ENCODE results near the gene METRN.

METRN gene

DNA sequence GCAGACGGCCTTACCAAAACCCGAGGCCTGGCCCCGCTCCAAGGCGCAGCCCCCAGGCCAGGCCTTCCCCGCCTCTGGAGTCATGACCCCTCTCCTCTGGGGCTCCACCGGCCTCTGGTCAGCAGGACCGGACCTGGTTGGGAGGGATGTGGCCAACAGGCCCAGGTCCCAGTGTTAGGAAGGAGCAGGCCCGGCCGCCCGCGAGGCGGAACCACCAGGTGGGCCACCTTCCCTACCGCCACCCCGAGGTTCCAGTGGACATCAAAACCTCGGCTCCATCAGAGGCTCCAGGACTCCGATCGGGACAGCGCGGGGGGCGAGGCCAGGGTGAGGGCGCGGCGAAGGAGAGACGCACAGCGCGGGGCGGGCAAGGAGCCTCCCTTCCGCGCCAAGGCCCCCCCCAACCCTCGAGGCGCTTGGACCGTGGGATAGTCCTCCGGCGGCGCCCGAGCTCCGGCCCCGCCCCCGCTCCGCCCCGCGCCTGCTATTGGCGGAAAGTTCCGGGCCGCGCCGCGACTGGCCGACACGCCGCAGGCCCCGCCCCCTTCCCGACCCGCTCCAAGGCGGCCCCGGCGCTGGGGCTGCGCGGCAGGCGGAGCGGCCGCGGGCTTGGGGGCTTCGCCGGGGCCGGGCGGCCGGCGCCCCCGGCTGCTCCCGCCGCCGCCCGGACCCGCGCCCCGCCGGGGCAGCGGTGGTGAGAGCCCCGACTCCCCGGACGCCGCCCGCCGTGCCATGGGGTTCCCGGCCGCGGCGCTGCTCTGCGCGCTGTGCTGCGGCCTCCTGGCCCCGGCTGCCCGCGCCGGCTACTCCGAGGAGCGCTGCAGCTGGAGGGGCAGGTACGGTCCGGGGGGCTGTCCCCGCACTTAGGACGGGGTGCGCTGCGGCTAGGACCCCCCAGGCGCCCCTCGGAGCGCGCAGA is at the start of gene METRN:
Gene METRN (plus strand): TSS at position 561 of the 919 bp plus-strand sequence. CDS start 172 bp downstream, at position 733.
- no peak for FAIRE-seq
- peak; percentile 95 for DNase-seq (ENCODE audit: insufficient read length, low spot score)

DNA sequence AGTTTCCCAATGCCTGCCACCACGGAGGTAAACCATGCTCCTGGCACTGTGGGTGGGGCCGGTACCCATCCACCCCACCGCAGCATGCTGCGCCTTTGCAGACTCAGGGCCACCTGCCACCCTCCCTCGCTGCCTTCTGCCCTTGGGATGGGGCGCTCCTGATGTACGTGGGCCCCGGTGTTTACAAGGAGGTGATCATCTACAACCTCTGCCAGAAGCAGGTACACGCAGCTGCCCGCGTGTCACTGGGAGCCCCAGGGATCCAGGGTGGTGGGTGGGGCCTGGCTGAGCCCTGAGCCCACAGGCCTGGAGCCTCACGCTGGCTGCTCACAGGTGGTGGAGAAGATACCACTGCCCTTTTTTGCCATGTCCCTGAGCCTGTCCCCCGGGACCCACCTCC is 48.3 kb upstream of the METRN start:
- TF ChIP-seq CTCF (IDR thresholded peaks at IDR 0.05; ENCODE audit: insufficient read depth, missing control alignments) = no peak
- FAIRE-seq = no peak
- DNase-seq (ENCODE audit: insufficient read length, low spot score) = no peak

More for the DNA sequence above, at the start of gene METRN:
- TF ChIP-seq CTCF (IDR thresholded peaks at IDR 0.05; ENCODE audit: insufficient read depth, missing control alignments) = no peak

DNA sequence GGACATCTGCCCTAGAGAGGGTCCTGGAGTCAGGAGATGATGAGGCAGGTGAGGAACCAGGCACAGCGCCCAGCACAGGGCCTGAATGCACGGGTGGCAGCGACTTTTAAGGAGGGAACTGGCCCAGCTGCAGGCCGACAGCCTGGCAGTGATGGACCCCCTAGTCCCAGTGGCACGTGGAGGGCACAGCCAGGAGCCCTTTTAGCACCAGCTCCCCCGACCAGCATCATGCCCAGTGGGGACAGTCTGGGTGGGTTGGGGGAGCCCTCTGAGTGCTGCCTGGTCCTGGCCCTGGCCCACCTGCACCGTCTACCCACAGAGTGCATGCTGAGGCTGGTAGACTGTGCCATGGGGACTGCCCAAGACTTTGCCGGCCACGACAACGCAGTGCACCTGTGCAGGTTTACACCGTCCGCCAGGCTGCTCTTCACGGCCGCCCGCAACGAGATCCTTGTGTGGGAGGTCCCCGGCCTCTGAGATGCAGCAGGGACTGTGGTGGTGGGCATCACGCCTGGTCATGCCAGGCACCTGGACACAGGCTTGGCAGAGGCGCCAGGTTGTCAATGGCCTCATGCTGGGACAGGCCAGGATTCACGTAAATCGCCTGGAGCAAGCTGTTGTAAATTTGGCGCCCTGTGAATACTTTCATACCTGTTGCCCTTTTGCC is 47.7 kb upstream of the METRN start:
- DNase-seq (ENCODE audit: insufficient read length, low spot score) = no peak
- FAIRE-seq = no peak
- TF ChIP-seq CTCF (IDR thresholded peaks at IDR 0.05; ENCODE audit: insufficient read depth, missing control alignments) = no peak

GRCh38 chr16:667780-668518 is 47.0 kb upstream of the METRN start, which contains the start of gene RHOT2:
Gene RHOT2 (plus strand): TSS chr16:668132. CDS start chr16:668200, 68 bp downstream.
- peak; percentile 79 for TF ChIP-seq CTCF (IDR thresholded peaks at IDR 0.05; ENCODE audit: insufficient read depth, missing control alignments)
- DNase-seq (ENCODE audit: insufficient read length, low spot score) = peak; percentile 77
- no peak for FAIRE-seq

DNA sequence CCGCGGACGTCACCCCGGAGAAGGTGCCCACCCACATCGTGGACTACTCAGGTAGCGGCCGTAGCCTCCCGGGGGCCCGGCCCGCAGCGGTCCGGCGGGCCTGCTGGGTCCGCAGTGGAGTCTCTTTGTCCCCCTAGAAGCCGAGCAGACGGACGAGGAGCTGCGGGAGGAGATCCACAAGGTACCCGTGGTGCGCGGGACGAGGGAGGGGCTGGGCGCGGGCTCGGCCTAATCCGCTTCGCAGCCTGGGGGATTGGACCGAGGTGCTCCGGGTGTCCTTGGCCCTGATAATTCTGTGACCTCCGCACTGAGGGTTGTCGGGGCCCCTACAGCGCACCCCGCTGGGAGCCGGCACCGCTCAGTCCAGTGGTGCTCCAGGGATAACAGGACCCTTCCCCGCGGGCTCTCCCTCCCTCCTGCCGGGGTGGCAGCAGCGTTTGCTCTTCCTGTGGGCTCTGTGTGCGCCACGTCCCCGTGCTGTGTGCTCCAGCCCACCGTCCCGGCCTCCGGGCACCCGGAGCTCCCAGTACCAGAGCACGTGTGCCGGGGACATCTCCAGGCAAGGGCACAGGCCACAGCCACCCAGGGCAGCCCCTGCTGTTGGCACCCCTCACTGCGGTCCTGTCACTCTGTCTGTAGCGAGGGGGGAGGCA is 46.3 kb upstream of the METRN start:
- DNase-seq (ENCODE audit: insufficient read length, low spot score) (no peak), FAIRE-seq (no peak)
- TF ChIP-seq CTCF (IDR thresholded peaks at IDR 0.05; ENCODE audit: insufficient read depth, missing control alignments) = no peak

- FAIRE-seq (no peak), DNase-seq (ENCODE audit: insufficient read length, low spot score) (no peak)
- no peak for TF ChIP-seq CTCF (IDR thresholded peaks at IDR 0.05; ENCODE audit: insufficient read depth, missing control alignments)
These were observed 45.3 kb upstream of the METRN start for GRCh38 chr16:669666-670065.
